NCI-H2029 treated with DMSO at 0.1 percent for 48 hours (cell line): ENCODE data around the gene CELA3B.
"Not testable (repeated sequence)": the region's sequence is repeated elsewhere in the genome, so short reads cannot be mapped to it uniquely, and the experiment has no call there.

Source experiments
- DNase-seq: peaks from one replicate; lab custom pipeline; 2025; lab: John Stamatoyannopoulos, UW

The CELA3B gene

DNA sequence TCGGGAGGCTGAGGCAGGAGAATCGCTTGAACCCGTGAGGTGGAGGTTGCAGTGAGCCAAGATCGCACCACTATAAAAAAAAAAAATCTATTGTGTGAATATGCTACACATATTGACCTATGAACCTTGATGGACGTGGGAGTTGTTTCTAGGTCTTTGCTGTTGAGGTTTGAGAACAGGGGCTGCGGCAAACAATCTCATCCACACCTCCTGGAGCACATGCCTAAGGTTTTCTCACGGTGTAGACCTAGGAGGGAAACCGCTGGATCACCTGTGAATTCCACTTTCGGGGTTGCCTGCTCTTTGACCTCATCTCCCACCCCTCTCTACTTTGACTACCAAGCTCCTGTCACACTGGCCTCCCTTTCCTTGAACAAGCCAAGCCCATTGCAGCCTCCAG lies 1.5 kb upstream of the CELA3B start:
- DNase-seq: not testable (repeated sequence)

DNA sequence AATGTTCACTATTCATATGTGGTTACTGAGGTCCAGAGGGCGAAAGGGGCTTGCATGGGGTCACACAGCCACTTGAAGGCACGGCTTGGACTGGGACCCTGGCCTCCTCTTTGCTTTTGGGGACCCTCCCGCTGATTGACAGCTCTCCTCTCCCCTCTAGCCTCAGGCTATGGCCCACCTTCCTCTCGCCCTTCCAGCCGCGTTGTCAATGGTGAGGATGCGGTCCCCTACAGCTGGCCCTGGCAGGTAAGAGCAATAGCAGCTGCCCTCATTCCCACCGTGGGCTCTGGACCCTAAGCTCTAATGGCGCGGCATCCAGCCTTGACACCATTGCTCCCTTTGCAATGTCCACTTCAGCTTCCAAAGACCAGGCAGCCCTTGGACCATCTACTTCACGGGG lies 1.4 kb downstream of the CELA3B start:
- not testable (repeated sequence) for DNase-seq

- not testable (repeated sequence) for DNase-seq
These were observed 3.8 kb downstream of the CELA3B start for GRCh38 chr1:21980515-21981220.

- not testable (repeated sequence) for DNase-seq
These were observed 4.4 kb downstream of the CELA3B start for GRCh38 chr1:21981253-21981652.

DNA sequence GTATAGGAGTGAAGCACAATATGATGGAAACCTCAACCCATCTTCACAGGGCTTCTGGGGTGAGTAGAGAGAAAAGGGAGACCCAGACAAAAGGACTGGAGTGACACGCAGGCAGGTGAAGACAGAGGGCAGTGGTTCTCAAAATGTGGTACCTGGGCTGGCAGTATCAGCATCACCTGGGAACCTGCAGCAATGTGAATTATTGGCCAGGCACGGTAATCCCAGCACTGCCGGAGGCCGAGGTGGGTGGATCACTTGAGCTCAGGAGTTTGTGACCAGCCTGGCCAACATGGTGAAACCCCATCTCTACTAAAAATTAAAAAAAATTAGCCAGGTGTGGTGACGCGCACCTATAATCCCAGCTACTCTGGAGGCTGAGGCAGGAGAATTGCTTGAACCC lies 5.3 kb downstream of the CELA3B start:
- not testable (repeated sequence) for DNase-seq

DNA sequence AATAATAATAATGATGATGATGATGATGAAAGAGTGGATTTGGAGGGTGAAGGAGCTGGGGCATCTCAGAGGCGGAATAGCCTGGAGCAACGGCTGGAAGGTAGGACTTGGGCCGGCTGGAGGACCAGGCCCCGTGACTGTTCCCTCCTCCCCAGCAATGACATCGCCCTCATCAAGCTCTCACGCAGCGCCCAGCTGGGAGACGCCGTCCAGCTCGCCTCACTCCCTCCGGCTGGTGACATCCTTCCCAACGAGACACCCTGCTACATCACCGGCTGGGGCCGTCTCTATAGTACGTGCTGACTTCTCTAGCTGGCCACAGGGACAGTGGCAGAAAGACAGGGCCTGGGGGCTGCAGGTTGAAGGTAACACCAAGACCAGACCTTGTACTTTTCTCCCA lies 6.7 kb downstream of the CELA3B start:
- DNase-seq: not testable (repeated sequence)

DNA sequence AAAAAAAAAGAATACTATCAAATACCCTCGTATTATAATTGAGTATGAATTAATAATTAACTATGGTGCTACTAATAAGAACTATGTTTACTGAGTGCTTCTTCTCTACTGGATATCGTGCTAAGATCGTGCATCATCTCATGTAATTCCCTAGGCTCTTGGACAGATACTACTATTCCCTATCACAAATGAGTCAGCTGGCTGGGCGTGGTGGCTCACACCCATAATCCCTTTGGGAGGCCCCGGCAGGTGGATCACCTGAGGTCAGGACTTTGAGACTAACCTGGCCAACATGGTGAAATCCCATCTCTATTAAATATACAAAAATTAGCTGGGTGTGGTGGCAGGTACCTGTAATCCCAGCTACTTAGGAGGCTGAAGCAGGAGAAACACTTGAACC lies 9.1 kb downstream of the CELA3B start:
- DNase-seq: not testable (repeated sequence)

- not testable (repeated sequence) for DNase-seq
These were observed 9.6 kb downstream of the CELA3B start for GRCh38 chr1:21986386-21986785.

DNA sequence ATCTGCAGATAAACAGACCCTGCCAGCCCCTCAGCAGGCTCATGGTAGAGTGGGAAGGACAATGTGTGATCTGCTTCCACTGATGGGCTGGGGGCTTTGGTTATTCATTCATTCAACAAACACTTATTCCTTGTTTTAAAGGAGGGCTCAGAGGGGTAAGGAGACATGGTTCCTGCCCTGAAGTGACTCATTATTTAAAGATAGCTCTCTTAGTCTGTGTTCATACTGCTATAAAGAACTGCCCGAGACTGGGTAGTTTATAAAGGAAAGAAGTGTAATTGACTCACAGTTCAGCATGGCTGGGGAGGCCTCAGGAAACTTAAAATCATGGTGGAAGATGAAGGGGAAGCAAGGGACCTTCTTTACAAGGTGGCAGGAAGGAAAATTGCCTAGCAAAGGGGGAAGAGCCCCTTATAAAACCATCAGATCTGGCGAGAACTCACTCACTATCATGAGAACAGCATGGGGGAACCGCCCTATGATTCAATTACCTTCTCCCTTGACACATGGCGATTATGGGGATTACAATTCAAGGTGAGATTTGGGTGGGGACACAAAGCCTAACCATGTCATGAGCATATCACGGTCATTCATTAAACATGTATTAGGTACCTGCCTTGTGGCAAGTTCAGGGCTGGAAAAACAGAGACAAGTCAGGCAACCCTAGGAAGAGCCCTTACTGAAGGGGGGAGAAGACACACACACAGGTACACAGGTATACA lies 13.0 kb downstream of the CELA3B start:
- DNase-seq: not testable (repeated sequence)

DNA sequence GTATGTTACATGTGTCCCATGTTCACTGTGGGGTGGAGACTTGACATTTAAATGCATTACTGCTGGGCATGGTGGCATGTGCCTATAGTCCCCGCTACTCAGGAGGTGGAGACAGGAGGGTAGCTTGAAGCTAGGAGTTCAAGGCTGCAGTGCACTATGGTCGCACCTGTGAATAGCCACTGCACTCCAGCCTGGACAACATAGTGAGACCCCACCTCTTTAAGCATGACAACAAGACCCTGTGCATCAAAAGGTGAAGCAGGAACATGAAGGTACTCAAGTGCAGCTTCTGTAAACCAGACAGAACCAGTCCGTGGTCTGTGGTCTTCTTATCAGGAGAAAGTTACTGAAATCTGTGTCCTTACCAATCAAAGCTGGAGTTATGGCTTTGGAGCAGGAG lies 15.4 kb downstream of the CELA3B start:
- DNase-seq: not testable (repeated sequence)

- not testable (repeated sequence) for DNase-seq
These were observed 17.9 kb downstream of the CELA3B start for GRCh38 chr1:21994716-21995115.

DNA sequence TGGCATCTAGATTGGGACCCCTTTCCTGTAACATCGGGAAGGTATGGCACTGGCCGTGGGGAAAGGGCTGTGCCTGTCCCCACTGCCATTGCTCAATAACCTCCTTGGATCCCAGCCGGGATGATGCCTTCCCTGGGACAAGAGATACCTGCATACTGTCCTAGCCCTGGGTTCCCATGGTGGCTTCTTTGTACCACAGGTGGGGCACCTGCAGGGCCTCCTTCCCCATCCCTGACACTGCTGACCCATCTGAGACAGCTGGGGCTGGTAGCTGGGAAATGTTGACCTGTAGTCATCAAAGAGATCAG lies 19.8 kb downstream of the CELA3B start:
- DNase-seq: not testable (repeated sequence)

GRCh38 chr1:21997891-21998623 lies 21.2 kb downstream of the CELA3B start:
- not testable (repeated sequence) for DNase-seq

DNA sequence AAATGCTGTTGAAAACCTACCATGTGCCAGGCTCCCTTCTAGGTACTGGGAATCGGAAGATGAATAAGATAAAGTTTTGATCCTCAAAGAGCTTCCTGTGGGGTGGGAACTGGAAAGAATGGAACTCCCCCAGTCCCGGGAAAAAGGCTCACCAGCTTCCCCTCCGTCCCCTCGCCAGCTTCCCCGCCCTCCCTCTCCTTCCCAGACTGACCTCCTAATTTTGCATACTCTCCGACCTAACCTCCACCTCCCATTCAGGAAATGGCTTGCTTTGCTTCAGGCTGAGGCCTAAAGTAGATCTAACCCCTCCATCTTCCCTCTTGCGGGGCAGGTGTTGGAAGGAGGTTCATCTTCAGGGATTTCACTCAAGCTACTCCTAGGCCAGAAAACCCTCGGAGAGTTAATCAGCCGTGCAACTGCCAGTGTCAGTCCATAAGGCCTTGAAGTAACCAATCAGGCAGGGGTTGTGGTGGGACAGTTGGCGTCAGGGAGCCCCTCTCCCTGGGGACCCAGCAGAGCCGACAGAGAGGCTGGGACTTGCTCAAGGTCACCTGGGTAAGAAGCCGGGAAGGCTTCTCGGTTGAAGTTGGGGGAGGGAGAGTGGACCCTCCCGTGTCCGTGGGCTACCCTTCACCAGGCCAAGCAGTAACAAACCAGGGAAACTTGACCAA lies 21.9 kb downstream of the CELA3B start:
- DNase-seq: not testable (repeated sequence)

DNA sequence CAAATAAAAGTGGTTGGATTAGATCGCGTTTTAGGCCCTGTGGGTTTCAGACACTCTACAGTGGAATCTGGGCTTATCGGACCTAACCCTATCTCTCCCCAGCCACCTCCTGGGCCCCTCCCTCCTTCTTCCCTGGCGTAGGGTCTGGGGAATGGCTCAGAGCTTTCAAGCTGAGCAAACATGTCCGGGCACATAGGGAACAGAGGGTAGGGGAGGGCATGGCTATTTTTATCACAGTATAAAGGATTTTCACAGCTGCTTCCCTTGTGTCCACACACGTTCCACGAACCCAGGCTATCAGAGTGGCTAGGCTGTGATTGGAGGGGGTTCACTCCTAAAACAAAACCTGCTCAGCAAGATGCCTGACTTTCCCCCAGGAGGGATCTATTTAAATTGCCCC lies 22.8 kb downstream of the CELA3B start:
- DNase-seq: not testable (repeated sequence)

DNA sequence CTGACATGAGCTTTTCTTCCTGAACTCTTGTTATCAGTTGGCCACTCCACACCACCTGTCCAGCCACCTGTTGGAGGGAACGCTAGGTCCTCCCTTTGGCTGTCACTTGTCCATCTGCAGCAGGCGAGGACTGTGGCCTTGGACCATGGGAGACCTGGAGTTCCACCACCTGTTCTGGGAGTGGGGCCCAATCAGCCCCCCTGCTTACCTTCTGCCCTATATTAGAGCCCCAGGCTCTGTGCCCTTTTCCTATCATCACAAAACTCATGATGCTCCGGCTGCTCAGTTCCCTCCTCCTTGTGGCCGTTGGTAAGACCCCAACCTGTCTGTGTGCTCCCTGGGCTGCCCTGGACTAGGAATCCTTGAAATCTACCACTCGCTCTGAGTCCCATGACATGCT lies 24.6 kb downstream of the CELA3B start, which contains the start of gene CELA3A:
Gene CELA3A, plus strand, starts transcription at position 249 of the 400 bp plus-strand sequence. Its CDS starts 18 bp downstream, at position 267.
- DNase-seq: no peak

GRCh38 chr1:22002461-22002860 lies 25.6 kb downstream of the CELA3B start:
- DNase-seq: not testable (repeated sequence)

- not testable (repeated sequence) for DNase-seq
These were observed 26.1 kb downstream of the CELA3B start for GRCh38 chr1:22002875-22003274.

DNA sequence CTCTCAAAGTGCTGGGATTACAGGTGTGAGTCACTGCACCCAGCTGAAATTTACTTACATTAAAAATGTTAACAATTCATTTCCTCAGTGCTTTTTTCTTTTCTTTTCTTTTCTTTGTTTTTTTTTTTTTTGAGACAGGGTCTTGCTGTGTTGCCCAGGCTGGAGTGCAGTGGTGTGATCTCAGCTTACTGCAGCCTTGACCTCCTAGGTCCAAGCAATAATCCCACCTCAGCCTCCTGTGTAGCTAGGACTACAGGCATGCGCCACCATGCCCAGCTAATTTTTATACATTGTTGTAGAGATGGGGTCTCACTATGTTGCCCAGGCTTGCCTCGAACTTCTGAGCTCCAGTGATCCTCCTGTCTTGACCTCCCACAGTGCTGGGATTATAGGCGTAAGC lies 27.1 kb downstream of the CELA3B start:
- DNase-seq: not testable (repeated sequence)

DNA sequence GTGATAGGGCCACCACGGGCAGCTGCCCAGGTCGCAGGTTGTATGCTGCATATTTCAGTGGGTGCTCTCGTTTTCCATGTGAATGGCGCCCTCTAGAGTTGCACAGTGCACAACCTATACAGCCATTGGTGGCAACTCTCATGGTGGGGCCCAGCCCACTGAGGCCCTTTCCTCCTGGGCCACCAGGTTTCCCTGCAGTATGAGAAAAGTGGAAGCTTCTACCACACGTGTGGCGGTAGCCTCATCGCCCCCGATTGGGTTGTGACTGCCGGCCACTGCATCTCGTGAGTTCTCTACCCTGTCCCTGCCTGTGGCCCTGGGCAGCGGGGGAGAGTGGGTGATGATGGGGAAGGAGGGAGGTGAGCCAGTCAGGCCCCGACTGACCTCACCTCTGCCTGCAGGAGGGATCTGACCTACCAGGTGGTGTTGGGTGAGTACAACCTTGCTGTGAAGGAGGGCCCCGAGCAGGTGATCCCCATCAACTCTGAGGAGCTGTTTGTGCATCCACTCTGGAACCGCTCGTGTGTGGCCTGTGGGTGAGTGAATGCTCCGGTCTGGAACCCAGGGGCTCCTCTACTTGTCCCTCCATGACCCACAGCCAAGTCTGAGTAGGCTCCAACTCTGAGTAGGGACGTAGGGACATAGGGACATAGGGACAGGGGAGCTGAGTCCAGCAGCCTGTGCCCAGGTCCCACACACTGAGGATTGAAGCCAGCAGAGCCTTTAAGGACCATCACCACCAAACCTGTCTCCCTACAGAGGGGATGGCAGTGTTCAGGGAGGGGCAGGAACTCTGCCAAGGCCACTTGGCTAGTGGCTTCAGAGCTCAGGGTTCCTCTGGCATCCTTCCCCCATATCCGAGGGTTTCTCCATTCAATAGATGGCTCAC lies 28.7 kb downstream of the CELA3B start:
- not testable (repeated sequence) for DNase-seq

GRCh38 chr1:22006736-22007135 lies 29.9 kb downstream of the CELA3B start:
- DNase-seq: not testable (repeated sequence)
